ENCODE results near the gene RUFY3. TPM values are rescaled to one million over a fixed set of nuclear protein-coding genes. Genes with fewer than 3 reads are reported as not detected.
"Not testable (repeated sequence)": the region's sequence is repeated elsewhere in the genome, so short reads cannot be mapped to it uniquely, and the experiment has no call there.

The RUFY3 gene
- total and polyA plus RNA-seq, 2 of the 13 experiments (the other 11 are each of a cell fraction or from before 2014, with no cell fraction given) = 17.9 to 25.3 TPM

DNA sequence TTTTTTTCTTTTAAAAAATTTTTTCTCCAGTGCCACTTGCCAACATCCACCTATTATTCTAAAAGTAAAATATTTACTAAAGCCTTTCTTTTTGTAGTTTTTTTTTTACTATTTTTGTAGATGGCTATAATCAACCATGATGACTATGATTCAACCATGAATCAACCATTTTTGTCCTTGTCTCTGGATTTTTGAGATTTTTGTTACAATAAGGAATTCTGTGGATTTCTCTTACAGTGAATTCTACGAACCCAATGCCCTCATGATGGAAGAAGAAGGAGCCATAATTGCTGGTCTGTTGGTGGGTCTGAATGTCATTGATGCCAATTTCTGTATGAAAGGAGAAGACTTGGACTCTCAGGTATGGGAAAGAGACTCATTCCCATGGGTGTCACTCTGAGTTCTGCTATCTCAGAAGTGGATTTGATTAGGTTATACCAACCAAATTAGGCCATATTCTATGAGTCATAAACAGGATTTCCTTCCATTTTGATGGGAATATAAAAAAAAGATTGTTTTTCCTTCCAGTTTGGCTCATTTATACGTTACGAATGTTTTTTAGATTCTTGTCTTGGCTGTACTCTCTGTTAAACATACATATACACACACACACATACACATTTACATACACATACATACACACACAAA lies 46.7 kb downstream of the RUFY3 start:
- Histone ChIP-seq H3K36me3 (replicated peaks in 1 of 2; ENCODE audit: control insufficient read depth in 1 of 2, insufficient read depth in 2 of 2, low read length in 2 of 2) (peaks cover 1 to 31% of the 10 kb centered on the region in 2 experiments; a peak in 3 of 5 replicates), H3K9me3 (ENCODE audit: low read length) (no peaks in the 10 kb centered on the region), H3K4me2 (ENCODE audit: low read depth, low read length) (no peak overlapping the region), H4K20me1 (ENCODE audit: insufficient read depth, low read length) (no peaks in the 10 kb centered on the region), H3K27me3 (ENCODE audit: control insufficient read depth in 1 of 2, insufficient read depth in 2 of 2, low read length in 2 of 2) (no peaks in the 10 kb centered on the region), H3K9ac (ENCODE audit: insufficient read depth, low read depth, low read length) (no peak overlapping the region), H2AFZ (ENCODE audit: low read length) (no peak overlapping the region), H3K79me2 (ENCODE audit: insufficient read depth, low read length) (no peaks in the 10 kb centered on the region), H3K27ac (ENCODE audit: extremely low read length, insufficient read depth, low read length) (no peak overlapping the region), H3K4me1 (ENCODE audit: insufficient read depth, low read length) (no peaks in the 10 kb centered on the region), H3K4me3 (replicated peaks in 1 of 3; ENCODE audit: insufficient read depth in 1 of 3, low read depth in 2 of 3, low read length in 3 of 3) (no peak overlapping the region)
- CTCF ChIA-PET (ENCODE audit: low intra/inter-chr PET ratio, low total read pairs) = no interaction called here
- FAIRE-seq (no peak), DNase-seq (ENCODE audit: low spot score) (no peak), ATAC-seq (no peak)
- in situ Hi-C loops (cut with HindIII; ENCODE audit: extremely low pct_ligation_motif_present, low pct_unique_long_range_greater_than_20kb) (no loop called here), intact Hi-C loops (cut with micrococcal nuclease; ENCODE audit: unreplicated experiment) (no loop called here)
- no TSS peak for BruUV-seq (replicated peaks)
- TF ChIP-seq KLF11 (CRISPR knock-in tag; IDR thresholded peaks at IDR 0.05) = no peak
- no peak for TF ChIP-seq ZNF766 (CRISPR knock-in tag; IDR thresholded peaks at IDR 0.05; ENCODE audit: borderline replicate concordance)
- no peak for TF ChIP-seq SALL2 (CRISPR knock-in tag; IDR thresholded peaks at IDR 0.05)
- no peak for TF ChIP-seq ZNF816 (CRISPR knock-in tag; IDR thresholded peaks at IDR 0.05; ENCODE audit: borderline replicate concordance)
- no peak for TF ChIP-seq ZNF121 (CRISPR knock-in tag; IDR thresholded peaks at IDR 0.05)
- no peak for TF ChIP-seq TBX2 (CRISPR knock-in tag; IDR thresholded peaks at IDR 0.05; ENCODE audit: borderline replicate concordance)
- no peak for TF ChIP-seq ZNF234 (CRISPR knock-in tag; conservative IDR thresholded peaks at IDR 0.05)
- TF ChIP-seq SIX4 (CRISPR knock-in tag; IDR thresholded peaks at IDR 0.05) = no peak
- TF ChIP-seq, protein P1, sequence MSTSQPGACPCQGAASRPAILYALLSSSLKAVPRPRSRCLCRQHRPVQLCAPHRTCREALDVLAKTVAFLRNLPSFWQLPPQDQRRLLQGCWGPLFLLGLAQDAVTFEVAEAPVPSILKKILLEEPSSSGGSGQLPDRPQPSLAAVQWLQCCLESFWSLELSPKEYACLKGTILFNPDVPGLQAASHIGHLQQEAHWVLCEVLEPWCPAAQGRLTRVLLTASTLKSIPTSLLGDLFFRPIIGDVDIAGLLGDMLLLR (CRISPR knock-in tag; IDR thresholded peaks at IDR 0.05) = no peak
- TF ChIP-seq ZNF644 (CRISPR knock-in tag; IDR thresholded peaks at IDR 0.05; ENCODE audit: low read depth) = no peak
- TF ChIP-seq, protein P2, sequence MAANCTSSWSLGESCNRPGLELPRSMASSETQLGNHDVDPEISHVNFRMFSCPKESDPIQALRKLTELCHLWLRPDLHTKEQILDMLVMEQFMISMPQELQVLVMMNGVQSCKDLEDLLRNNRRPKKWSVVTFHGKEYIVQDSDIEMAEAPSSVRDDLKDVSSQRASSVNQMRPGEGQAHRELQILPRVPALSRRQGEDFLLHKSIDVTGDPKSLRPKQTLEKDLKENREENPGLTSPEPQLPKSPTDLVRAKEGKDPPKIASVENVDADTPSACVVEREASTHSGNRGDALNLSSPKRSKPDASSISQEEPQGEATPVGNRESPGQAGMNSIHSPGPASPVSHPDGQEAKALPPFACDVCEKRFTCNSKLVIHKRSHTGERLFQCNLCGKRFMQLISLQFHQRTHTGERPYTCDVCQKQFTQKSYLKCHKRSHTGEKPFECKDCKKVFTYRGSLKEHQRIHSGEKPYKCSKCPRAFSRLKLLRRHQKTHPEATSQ (CRISPR knock-in tag; IDR thresholded peaks at IDR 0.05; ENCODE audit: borderline replicate concordance) = no peak
- POLR2A ChIA-PET = no interaction called here
- 96% methylated on average over 3 of the region's 3 CpGs for WGBS (ENCODE audit: low lambda C conversion rate)

DNA sequence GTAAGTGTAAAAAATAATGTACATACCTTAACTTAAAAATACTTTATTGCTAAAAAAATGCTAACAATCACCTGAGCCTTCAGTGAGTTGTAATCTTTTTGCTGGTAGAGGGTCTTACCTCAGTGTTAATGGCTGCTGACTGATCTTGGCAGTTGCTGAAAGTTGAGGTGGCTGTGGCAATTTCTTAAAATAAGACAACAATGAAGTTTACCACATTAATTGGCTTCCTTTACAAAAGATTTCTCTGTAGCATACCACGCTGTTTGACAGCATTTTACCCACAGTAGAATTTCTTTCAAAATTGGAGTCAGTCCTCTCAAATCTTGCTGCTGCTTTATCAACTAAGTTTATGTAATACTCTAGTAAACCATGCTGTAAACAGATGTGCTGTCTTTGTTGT lies 47.6 kb downstream of the RUFY3 start:
- H3K9ac ChIP-seq (ENCODE audit: insufficient read depth, low read depth, low read length); FAIRE-seq; CTCF ChIA-PET (ENCODE audit: low intra/inter-chr PET ratio, low total read pairs); DNase-seq (ENCODE audit: low spot score); H3K27me3 ChIP-seq (ENCODE audit: control insufficient read depth in 1 of 2, insufficient read depth in 2 of 2, low read length in 2 of 2); BruUV-seq (replicated peaks); H3K27ac ChIP-seq (ENCODE audit: extremely low read length, insufficient read depth, low read length); POLR2A ChIA-PET; H3K4me3 ChIP-seq (replicated peaks in 1 of 3; ENCODE audit: insufficient read depth in 1 of 3, low read depth in 2 of 3, low read length in 3 of 3); ATAC-seq; H3K79me2 ChIP-seq (ENCODE audit: insufficient read depth, low read length); intact Hi-C loops (cut with micrococcal nuclease; ENCODE audit: unreplicated experiment); H4K20me1 ChIP-seq (ENCODE audit: insufficient read depth, low read length); H3K4me2 ChIP-seq (ENCODE audit: low read depth, low read length); H2AFZ ChIP-seq (ENCODE audit: low read length); H3K4me1 ChIP-seq (ENCODE audit: insufficient read depth, low read length); H3K9me3 ChIP-seq (ENCODE audit: low read length); in situ Hi-C loops (cut with HindIII; ENCODE audit: extremely low pct_ligation_motif_present, low pct_unique_long_range_greater_than_20kb): not testable (repeated sequence)
- H3K36me3 ChIP-seq (replicated peaks in 1 of 2; ENCODE audit: control insufficient read depth in 1 of 2, insufficient read depth in 2 of 2, low read length in 2 of 2) = peaks cover 1 to 27% of the 10 kb centered on the region in 2 experiments; a peak in 2 of 5 replicates
- 95% methylated on average over 1 of the region's 1 CpG for WGBS (ENCODE audit: low lambda C conversion rate)
